ENCODE data around the gene APP. TPM values are rescaled to one million over a fixed set of nuclear protein-coding genes. Genes with fewer than 3 reads are reported as not detected.
A peak's percentile ranks its signal among the peaks of the same experiment; 100 is the strongest.

APP gene
- total RNA-seq, 1 experiment from 2014 or later, result 531 TPM

DNA sequence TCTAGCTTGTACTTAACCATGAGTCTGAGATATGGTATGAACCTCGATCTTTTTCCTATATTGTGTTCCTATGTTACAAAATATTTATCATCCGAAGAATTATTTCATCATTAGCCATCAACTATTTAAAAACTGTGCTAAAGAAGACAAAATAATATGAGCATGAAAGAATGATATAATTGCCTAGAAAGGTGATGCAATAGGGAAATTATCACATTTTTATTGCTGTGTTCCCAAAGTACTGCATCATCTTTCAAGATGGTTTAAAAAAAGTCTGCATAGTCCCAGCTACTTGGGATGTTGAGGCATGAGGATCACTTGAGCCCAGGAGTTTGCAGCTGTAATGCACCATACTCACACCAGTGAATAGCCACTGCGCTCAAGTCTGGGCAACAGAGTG lies 126.7 kb downstream of the APP start:
- no peak for DNase-seq (ENCODE audit: low spot score)
- no TSS peak for BruUV-seq (replicated peaks)
- Histone ChIP-seq H3K36me3 (ENCODE audit: insufficient read depth, low read length, poor library complexity, severe bottlenecking) (peaks cover 20% of the 10 kb centered on the region), H3K4me1 (ENCODE audit: insufficient read depth, low read length, poor library complexity, severe bottlenecking) (peaks cover 12% of the 10 kb centered on the region), H3K9me3 (ENCODE audit: low read depth, low read length, poor library complexity, severe bottlenecking) (no peaks in the 10 kb centered on the region), H3K4me3 (ENCODE audit: low read depth, low read length, poor library complexity, severe bottlenecking) (no peak overlapping the region), H3K27ac (ENCODE audit: low read depth, low read length, poor library complexity, severe bottlenecking) (no peak overlapping the region), H3K27me3 (replicated peaks; ENCODE audit: insufficient read depth, low read depth, low read length, poor library complexity) (no peaks in the 10 kb centered on the region)
- intact Hi-C loops (cut with micrococcal nuclease; ENCODE audit: unreplicated experiment), result no loop called here
- TF ChIP-seq, protein P1, sequence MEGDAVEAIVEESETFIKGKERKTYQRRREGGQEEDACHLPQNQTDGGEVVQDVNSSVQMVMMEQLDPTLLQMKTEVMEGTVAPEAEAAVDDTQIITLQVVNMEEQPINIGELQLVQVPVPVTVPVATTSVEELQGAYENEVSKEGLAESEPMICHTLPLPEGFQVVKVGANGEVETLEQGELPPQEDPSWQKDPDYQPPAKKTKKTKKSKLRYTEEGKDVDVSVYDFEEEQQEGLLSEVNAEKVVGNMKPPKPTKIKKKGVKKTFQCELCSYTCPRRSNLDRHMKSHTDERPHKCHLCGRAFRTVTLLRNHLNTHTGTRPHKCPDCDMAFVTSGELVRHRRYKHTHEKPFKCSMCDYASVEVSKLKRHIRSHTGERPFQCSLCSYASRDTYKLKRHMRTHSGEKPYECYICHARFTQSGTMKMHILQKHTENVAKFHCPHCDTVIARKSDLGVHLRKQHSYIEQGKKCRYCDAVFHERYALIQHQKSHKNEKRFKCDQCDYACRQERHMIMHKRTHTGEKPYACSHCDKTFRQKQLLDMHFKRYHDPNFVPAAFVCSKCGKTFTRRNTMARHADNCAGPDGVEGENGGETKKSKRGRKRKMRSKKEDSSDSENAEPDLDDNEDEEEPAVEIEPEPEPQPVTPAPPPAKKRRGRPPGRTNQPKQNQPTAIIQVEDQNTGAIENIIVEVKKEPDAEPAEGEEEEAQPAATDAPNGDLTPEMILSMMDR (conservative IDR thresholded peaks at IDR 0.05; ENCODE audit: low read depth, low read length), result no peak
- TF ChIP-seq EZH2 (IDR thresholded peaks at IDR 0.05; ENCODE audit: borderline replicate concordance, low read depth, low read length, poor library complexity, severe bottlenecking), result no peak
- ChIA-PET CTCF (no interaction called here), POLR2A (ENCODE audit: low non-redundant PET) (no interaction called here)

DNA sequence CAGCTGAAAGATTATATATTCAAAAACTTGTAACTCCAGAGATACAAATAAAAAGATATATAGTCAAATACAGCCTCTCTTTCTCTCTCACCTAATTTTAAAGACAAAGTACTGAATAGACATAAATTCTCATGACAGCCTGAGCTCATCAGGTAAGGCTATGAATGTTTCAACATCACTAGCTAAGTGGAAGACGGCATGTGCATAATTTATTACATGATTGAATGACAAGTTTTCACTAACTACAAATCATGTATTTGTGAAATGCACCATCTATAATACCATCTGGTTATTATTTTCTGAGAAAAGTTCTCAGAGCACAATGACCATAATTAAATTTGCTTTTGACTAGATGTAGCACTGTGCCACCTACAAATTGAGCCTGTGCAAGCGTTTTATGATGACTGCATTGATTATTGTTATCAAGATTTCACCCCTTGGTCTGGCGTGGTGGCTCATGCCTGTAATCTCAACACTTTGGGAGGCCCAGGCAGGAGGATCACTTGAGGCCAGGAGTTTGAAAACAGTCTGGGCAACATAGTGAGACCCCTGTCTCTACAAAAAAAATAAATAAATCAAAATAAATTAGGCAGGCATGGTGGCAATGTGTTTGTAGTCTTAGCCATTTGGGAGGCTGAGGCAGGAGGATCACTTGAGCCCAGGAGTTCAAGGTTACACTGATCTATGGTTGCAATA lies 128.2 kb downstream of the APP start:
- intact Hi-C loops (cut with micrococcal nuclease; ENCODE audit: unreplicated experiment), result no loop called here
- Histone ChIP-seq H3K4me3 (ENCODE audit: low read depth, low read length, poor library complexity, severe bottlenecking) (no peak overlapping the region), H3K4me1 (ENCODE audit: insufficient read depth, low read length, poor library complexity, severe bottlenecking) (peaks cover 12% of the 10 kb centered on the region), H3K27ac (ENCODE audit: low read depth, low read length, poor library complexity, severe bottlenecking) (peak overlapping the region; percentile 35), H3K36me3 (ENCODE audit: insufficient read depth, low read length, poor library complexity, severe bottlenecking) (peaks cover 14% of the 10 kb centered on the region), H3K9me3 (ENCODE audit: low read depth, low read length, poor library complexity, severe bottlenecking) (no peaks in the 10 kb centered on the region), H3K27me3 (replicated peaks; ENCODE audit: insufficient read depth, low read depth, low read length, poor library complexity) (no peaks in the 10 kb centered on the region)
- no peak for DNase-seq (ENCODE audit: low spot score)
- ChIA-PET POLR2A (ENCODE audit: low non-redundant PET) (no interaction called here), CTCF (no interaction called here)
- no TSS peak for BruUV-seq (replicated peaks)
- TF ChIP-seq, protein P1 (conservative IDR thresholded peaks at IDR 0.05; ENCODE audit: low read depth, low read length), result no peak
- TF ChIP-seq EZH2 (IDR thresholded peaks at IDR 0.05; ENCODE audit: borderline replicate concordance, low read depth, low read length, poor library complexity, severe bottlenecking), result no peak

DNA sequence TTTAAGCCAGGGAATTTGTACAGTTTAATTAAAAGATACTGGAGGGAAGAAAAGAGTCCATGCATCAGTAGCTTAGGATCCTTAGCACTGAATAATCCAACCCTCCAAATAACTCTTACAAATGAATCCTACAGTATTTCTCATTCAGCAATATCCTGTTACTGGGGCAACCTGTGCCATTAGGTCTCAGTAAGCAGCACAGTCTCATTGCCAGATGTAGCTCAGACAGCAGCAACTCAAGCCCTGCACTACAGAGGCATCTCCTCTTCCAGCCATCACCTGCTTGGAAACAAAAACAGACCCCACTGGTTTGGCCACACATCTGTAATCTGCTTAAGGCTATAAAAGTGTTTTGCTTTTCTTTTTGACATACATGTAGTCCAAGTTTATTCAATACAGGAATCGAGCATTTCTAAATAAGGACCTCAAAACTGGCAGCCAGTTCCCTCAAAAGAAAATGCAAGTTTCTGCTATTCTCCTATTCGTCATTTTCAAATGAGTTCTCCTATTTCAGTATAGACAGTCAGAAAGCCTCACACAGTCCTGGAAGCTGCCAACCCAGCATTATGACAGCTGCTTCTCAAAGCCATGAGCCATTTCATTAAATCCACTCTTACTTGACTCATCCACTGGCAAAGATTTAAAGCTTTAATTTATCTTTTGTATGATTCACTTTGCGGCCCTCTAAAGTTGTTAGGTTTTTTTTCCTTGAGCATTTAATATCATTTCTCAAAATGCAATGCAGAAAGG lies 129.0 kb downstream of the APP start:
- DNase-seq (ENCODE audit: low spot score), result peak; percentile 62
- POLR2A ChIA-PET (ENCODE audit: low non-redundant PET), result no interaction called here
- H3K4me3 ChIP-seq (ENCODE audit: low read depth, low read length, poor library complexity, severe bottlenecking), result no peak overlapping the region
- TSS peak; percentile 1 for BruUV-seq (replicated peaks)
- H3K9me3 ChIP-seq (ENCODE audit: low read depth, low read length, poor library complexity, severe bottlenecking), result no peaks in the 10 kb centered on the region
- TF ChIP-seq EZH2 (IDR thresholded peaks at IDR 0.05; ENCODE audit: borderline replicate concordance, low read depth, low read length, poor library complexity, severe bottlenecking), result no peak
- TF ChIP-seq, protein P1 (conservative IDR thresholded peaks at IDR 0.05; ENCODE audit: low read depth, low read length), result no peak
- H3K4me1 ChIP-seq (ENCODE audit: insufficient read depth, low read length, poor library complexity, severe bottlenecking), result peaks cover 12% of the 10 kb centered on the region
- peaks cover 14% of the 10 kb centered on the region for H3K36me3 ChIP-seq (ENCODE audit: insufficient read depth, low read length, poor library complexity, severe bottlenecking)
- intact Hi-C loops (cut with micrococcal nuclease; ENCODE audit: unreplicated experiment), result no loop called here
- no peaks in the 10 kb centered on the region for H3K27me3 ChIP-seq (replicated peaks; ENCODE audit: insufficient read depth, low read depth, low read length, poor library complexity)
- CTCF ChIA-PET, result no interaction called here
- peak overlapping the region; percentile 35 for H3K27ac ChIP-seq (ENCODE audit: low read depth, low read length, poor library complexity, severe bottlenecking)

All from A673 (cell line).